Activated T-helper 1 cell treated with Interleukin-2 at 50 U/mL for 16 hours (primary cell): Measurements from ENCODE around the gene PHOSPHO2.

ENCODE experiments used
- DNase-seq: peaks from one replicate; pipeline ENCODE4 v3.0.0-alpha.2; 2020; ENCODE audit warnings: low read depth

Gene PHOSPHO2

GRCh38 chr2:169694113-169694893, at the start of gene PHOSPHO2, which contains the start of gene CFAP210:
Gene PHOSPHO2 (plus strand): TSS chr2:169694469. CDS start chr2:169700972, 6,503 bp downstream.
Gene CFAP210 (minus strand): TSS chr2:169694405. CDS start chr2:169694327, 78 bp downstream.
- peak; percentile 96 for DNase-seq

- no peak for DNase-seq
Measured at GRCh38 chr2:169647496-169647895, 46.8 kb upstream of the PHOSPHO2 start.

- no peak for DNase-seq
Measured at GRCh38 chr2:169649278-169649677, 45.0 kb upstream of the PHOSPHO2 start.

GRCh38 chr2:169653636-169654035, 40.6 kb upstream of the PHOSPHO2 start:
- DNase-seq: no peak

GRCh38 chr2:169656164-169656563, 38.1 kb upstream of the PHOSPHO2 start:
- no peak for DNase-seq

GRCh38 chr2:169658877-169659276, 35.4 kb upstream of the PHOSPHO2 start:
- DNase-seq: no peak

GRCh38 chr2:169659320-169659719, 34.9 kb upstream of the PHOSPHO2 start:
- no peak for DNase-seq

GRCh38 chr2:169661265-169661664, 33.0 kb upstream of the PHOSPHO2 start:
- DNase-seq: no peak

- DNase-seq: no peak
Measured at GRCh38 chr2:169662744-169663143, 31.5 kb upstream of the PHOSPHO2 start.

- no peak for DNase-seq
Measured at GRCh38 chr2:169663247-169663646, 31.0 kb upstream of the PHOSPHO2 start.

GRCh38 chr2:169664600-169664977, 29.7 kb upstream of the PHOSPHO2 start:
- DNase-seq: no peak

GRCh38 chr2:169664978-169665930, 29.0 kb upstream of the PHOSPHO2 start:
- DNase-seq: no peak

GRCh38 chr2:169667583-169667982, 26.7 kb upstream of the PHOSPHO2 start:
- DNase-seq: no peak

GRCh38 chr2:169670215-169670651, 24.0 kb upstream of the PHOSPHO2 start:
- DNase-seq: no peak

- DNase-seq: no peak
Measured at GRCh38 chr2:169670937-169671336, 23.3 kb upstream of the PHOSPHO2 start.

- no peak for DNase-seq
Measured at GRCh38 chr2:169672406-169672805, 21.9 kb upstream of the PHOSPHO2 start.

- no peak for DNase-seq
Measured at GRCh38 chr2:169673106-169673505, 21.2 kb upstream of the PHOSPHO2 start.

- DNase-seq: no peak
Measured at GRCh38 chr2:169673921-169674320, 20.3 kb upstream of the PHOSPHO2 start.

- DNase-seq: no peak
Measured at GRCh38 chr2:169676357-169676756, 17.9 kb upstream of the PHOSPHO2 start.

GRCh38 chr2:169676850-169677249, 17.4 kb upstream of the PHOSPHO2 start:
- no peak for DNase-seq

- no peak for DNase-seq
Measured at GRCh38 chr2:169683054-169683424, 11.2 kb upstream of the PHOSPHO2 start.

GRCh38 chr2:169683425-169684134, 10.7 kb upstream of the PHOSPHO2 start:
- no peak for DNase-seq
